ENCODE measurements around the gene PRRC2A.

Gene PRRC2A

DNA sequence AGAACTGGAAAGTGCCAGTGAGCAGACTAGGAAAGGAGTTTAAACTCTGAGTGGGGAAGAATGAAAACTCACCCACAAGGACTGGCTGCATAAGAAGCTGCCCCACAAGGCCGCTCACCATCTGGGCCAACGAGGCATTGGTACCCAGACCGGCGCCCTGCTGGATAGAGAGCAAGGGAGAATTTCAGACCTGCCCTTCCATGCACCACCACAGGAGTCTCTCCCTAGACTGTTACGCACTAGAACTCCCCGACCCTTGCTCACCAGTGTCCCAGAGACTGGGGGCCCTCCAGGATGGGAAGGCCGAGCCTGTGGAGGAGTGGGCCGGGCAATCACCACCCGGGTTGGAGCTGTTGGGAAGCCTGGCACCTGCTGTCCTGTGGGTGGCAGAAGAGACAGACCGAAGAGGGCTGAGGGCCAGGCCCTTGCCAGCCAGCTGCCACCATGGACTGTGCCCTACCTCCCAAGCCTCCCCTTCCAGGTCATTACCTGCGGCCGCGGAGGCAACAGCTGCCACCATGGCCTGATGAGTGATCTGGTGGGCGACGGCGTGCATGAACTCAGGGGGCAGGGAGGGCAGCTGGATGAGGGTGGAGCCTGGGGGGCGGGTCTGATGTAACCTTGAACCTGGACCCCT is 23.4 kb downstream of the PRRC2A start:
- no peak for DNase-seq

DNA sequence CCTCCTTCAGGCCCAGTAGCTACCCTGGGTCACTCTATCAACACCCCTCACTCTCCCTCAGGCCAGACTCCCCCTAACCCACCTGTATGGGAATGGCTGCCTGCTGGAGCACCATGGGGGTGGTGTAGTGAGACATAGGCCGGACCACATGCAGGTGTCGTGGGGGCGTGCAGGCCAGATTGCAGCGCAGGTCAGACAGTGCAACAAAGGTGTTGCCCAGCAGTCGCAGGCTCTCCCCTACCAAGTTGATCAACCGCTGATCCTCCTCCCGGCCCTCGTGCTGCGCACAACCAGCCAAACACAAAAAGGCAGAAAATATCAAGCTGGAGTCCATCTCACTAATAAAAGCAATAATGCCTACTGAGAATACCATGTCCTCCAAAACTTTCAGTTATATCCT is 24.8 kb downstream of the PRRC2A start:
- no peak for DNase-seq

DNA sequence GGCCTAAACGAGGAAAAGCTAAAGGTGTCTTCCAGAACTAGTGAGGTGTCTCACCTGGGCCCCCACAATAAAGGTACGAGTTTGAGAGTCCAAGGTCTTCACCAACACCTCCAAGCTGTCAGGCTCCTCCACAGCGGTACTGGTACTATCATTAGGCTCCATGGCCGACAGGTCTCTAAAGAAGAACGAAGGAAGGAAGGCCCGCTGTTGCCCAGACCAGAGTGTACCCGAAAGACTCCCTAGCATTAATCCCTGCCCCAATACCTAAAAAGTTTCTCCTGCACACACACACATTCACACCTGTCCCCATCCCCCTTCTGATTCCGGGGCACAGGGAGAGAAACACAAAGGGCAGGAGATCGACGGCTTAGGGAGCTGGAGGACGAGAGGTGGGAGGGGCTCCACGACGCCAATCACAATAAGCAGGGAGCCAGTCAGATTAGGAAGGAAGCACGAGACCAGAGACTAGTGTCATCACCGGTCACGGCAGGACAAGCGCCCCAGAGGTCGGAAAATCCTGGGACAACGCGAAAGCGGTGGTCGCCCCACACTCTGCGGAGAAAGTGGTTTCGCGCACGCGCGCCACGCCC is 31.2 kb downstream of the PRRC2A start:
- peak in 8 of 58 donors; percentile 29 to 85 (median 71) for DNase-seq

DNA sequence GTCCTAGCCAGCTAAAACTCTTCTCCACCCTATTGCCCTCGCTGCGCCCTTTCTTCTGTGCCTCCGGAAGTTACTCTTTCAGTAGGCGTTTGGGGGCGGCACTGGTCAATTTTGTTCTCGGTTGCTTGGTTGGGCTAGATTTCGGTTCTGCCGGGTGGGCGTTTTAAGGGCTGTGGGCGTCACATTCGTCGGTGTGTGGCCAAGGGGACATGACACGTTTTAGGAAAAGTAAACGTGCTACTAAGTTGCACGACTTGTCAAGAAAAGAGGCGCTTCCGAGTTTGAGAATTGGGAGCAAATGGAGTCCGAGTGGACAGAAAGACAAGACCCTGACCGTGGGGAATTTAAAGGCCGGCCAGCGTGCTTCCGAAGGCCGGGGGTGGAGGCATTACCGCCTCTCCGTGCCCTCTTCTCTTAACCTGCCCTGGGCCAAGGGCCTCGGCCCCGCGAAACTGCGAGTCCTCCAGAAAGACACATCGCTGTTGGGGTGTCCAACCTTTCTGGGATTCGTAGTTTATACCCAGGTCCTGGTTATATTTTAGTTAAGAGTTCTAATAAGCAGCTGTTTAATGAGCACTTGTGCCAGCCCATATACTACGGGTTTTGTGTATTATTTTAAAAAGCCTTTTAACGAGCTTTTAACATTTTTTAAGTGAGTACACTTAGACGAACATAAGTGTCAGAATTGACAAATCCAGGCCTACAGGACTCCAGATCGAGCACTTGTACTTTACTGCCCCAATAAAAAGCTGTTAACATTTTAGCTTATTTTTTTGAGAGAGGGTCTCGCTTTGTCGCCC is 32.6 kb downstream of the PRRC2A start:
- peak in 41 of 58 donors; percentile 71 to 96 (median 90) for DNase-seq

DNA sequence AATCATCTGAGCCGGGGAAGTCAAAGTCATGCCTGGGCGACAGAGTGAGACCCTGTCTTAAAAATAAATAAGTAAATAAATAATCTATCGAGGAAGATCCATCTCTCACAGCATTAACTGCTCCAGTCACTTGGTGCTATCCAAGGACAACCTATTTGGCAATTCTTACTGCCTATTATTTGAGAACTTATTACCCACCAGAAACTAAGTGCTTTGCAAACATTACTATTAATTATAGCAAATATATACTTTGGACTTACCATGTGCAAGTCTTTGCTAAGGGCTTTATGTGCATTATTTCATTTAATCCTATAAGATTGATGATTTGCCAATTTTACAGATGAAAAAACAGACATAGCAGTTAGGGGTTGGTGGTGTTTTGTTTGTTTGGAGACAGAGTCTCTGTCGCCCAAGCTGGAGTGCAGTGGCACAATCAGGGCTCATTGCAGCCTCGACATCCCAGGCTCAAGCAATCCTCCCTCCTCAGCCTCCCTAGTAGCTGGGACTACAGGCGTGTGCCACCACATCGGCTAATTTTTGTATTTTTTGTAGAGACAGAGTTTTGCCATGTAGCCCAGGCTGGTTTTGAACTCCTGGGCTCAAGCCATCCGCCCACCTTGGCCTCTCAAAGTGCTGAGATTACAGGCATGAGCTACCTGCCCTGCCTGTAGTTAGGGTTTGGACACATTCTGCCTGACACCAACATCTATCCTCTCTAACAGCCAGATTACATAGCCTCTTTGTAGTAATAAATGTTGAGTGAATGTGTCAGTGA is 34.2 kb downstream of the PRRC2A start:
- no peak for DNase-seq

DNA sequence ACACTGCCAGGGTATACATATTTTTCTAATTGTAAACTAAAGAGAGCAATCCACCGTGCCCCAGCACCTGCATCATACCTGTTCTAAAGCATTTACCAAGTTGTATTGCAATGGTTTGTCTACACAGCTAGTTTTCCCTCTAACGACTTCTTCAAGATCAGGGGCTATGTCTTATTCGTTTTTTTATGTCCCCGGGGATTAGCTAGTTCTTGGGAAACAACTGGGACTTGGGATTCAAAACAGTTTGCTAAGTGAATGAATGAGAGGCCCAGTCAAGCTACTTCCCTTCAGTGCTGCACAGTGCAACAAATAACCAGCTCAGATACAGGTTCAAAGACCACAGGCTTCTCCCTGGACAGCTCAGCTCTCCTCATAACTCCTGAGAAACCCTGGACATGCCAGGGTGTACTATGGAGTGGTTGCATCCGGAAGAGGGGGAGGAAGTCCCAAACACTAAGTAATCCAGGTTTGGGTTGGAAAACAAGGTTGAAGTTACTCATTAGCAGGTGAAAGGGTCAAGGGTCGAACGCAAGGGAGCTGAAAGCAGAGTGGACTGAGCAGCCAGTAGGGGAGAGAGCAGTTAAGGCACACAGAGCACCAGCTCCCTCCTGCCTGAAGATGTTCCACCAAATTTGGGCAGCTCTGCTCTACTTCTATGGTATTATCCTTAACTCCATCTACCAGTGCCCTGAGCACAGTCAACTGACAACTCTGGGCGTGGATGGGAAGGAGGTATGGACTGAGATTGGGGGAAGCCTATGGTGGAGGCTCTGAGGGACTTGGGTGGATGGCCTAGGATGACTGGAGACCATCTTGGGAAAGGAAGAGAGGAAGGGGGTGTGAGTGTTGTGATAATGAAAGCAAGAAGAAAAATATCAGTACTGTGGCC is 35.1 kb downstream of the PRRC2A start, which contains the start of gene APOM:
Gene APOM, plus strand, starts transcription at position 546 of the 889 bp plus-strand sequence. Its CDS starts 73 bp downstream, at position 619.
- no peak for DNase-seq

DNA sequence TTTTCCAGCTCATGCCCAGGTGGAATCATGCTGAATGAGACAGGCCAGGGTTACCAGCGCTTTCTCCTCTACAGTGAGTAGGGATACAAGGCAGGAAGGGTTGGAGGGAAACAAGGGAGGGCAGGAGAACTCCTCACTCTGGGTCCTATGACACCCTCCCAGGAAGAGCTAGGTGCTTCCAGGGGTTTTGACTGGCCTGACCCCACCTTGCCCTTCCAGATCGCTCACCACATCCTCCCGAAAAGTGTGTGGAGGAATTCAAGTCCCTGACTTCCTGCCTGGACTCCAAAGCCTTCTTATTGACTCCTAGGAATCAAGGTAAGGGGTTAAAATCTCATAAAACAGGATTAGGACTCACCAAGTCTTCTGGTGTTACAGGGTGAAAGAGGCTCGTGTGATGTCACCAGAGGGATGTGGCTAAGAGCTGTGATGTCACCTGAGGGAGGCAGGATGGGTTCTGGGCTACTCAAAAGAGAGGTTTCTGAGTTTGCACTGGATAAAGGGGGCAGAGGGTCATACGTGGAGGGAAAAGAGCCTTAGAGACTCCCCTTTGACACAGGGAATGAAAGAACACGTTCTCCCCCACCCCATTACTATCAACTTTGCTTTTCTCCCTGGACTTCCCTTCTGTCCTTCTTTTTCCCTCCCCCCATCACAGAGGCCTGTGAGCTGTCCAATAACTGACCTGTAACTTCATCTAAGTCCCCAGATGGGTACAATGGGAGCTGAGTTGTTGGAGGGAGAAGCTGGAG is 37.1 kb downstream of the PRRC2A start:
- DNase-seq = no peak

DNA sequence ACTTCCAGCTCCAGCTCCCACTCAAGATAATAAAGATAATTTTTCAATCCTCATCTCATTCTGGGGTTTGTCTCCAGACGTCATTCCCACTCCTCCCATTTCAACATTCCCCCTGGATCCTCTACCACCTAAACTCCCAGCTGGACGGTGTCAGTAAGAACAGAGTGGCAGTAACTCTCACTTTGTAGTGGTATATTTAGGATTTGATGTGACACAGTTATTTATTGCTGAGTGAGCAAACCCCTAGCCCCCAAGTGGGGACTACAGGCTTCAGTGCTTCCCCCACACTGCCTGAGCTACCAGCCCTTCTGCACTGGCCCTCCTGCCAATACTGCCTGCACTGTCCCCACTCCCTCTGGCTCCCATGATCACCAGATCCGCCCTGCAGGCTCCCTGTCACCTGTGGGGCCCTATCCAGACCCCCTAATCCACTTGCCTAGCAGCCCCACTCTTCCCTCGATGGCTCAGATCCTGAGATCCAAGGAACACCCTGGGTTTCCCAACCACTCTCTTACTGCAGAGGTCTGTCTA is 37.7 kb downstream of the PRRC2A start:
- no peak for DNase-seq

DNA sequence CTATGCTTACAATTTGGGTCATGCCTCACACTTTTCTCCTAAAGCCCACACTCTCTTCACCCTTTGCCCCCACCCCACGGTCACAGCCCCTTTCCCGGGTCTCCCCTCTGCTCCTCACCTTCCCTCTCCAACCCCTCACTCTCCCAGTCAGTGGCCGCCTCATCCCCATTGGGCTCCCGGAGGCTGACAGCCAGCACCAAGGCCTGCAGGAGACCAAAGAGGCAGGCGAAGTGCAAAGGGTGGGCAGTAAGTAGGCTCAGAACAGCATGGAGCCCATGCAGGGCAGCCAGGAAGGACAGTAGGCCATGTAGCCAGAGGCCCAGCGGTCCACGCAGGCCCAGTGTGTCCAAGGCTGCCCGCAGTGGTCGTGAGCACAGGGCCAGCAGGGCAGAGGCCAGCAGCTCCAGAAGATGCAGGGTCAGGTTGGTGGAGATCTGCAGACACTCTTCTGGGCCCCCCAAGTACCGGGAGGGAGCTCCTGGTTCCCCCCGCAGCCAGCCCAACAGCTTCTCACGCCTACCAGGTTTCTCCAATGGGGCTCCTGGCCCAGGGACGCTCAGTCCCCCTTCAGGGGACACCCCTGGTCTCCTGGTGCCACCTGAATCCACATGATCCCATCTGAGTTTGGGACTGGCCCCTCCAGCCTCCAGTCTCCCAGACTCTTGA is 38.6 kb downstream of the PRRC2A start:
- no peak for DNase-seq

DNA sequence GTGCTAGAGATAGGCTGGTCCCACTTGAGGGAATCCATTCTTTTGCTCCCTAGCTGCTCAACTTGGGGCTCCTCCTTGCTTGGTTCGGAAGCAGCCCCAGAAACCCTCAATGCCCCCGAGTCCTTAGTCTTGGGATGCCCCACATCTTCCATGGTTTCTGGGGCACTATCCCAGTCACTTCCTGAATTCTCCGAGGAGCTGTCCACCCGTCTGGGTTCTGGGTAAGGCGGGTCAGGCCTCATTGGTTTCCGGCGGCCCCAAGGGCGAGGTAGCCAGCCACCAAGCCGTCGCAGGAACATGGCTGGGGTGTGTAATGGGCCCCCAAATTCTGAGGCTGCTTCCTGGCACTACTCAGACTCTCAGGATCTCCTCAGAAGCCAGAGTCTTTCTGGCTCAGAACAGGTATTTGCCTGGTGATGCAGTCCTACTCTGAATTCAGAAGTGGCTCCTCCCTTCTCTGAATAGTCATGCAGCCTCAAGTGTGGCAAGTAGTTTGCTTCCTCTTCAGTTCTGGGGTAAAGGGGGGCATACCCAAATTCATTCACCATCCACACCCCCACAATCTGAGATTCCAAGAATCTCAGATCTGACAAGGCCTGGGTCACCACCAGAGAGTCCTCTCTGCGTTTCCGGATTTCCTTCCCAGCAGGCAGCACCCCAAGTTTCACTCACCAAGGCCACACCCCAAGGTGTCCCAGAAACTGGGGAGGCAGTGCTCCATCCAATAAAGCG is 39.3 kb downstream of the PRRC2A start:
- peak in 1 of 58 donors; percentile 1 for DNase-seq

DNA sequence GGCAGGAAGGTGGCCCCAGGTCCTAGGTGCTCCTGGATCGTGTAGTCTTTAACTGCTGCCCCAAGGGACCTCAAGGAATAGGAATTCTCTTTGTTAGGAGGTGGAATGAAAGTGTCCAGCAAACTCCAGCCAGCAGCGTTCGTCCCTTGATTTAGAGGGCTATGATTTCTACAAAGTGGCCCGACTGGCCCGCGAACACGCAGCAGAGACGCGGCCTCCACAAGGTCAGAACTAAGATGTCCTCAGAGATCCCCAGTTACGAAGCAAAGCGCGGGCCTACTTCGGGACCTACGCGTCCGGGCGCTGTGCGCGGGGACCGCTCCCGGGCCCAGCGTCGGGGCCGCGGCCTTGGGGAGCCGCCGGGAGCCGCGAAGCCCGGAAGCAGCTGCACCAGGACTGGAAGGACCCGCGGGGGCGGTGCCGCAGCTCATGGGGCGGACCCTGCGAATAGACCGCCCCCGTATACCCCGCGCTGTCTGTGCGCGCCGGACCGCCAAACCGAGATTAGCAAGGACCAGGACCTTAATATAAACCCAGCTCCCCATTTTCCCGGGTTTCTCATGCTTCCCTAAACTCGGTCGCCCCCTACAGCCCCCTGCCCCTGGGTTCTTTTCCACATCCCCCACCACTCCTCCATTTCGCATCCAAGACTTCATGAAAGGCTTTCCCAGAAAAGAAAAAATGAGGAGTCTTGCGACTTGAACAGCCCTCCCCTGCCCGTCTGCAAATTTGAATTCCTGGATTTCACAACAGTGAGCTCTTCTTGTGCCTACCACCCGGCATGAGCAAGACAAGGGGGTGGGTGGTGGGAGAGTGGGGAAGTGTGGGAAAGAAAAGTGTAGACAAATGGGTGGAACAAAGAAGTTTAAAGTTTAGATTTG is 40.1 kb downstream of the PRRC2A start, which contains the start of gene C6orf47:
Gene C6orf47, minus strand, starts transcription at position 398 of the 881 bp plus-strand sequence. CDS start 831 bp downstream, outside the sequence.
- DNase-seq = peak; percentile 10 to 85 (median 65)

DNA sequence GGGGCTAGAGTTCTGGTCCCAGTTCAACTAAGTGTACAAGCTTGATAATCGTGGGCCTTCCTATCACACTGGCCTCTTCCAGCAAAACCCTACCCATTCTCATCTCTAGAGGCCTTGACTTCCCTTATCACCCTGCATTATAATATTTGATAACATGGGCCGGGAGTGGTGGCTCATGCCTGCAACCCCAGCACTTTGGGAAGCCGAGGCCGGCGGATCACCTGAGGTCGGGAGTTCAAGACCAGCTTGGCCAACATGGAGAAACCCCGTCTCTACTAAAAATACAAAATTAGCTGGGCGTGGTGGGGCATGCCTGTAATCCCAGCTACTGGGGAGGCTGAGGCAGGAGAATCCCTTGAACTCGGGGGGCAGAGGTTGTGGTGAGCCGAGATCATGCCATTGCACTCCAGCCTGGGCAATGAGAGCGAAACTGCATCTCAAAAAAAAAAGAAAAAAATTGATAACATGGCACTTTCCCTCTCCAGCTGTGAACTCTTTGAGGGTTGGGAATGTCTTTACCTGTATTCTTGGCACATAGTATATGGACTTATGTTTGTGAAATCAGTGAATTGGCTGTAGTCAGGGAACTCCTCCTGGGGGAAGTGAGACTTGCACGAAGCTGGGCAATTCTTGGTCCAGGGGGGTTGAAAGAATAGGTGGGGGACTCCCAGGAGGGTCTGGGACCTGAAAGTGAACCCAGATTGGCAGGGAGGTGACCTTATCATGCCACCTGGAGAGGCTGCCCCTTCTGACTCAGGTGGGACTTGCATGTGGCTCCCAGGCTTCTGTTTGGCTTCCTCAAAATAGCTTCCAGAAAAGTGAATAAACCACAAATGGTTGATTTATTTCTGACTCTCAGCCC is 41.0 kb downstream of the PRRC2A start:
- DNase-seq = no peak

DNA sequence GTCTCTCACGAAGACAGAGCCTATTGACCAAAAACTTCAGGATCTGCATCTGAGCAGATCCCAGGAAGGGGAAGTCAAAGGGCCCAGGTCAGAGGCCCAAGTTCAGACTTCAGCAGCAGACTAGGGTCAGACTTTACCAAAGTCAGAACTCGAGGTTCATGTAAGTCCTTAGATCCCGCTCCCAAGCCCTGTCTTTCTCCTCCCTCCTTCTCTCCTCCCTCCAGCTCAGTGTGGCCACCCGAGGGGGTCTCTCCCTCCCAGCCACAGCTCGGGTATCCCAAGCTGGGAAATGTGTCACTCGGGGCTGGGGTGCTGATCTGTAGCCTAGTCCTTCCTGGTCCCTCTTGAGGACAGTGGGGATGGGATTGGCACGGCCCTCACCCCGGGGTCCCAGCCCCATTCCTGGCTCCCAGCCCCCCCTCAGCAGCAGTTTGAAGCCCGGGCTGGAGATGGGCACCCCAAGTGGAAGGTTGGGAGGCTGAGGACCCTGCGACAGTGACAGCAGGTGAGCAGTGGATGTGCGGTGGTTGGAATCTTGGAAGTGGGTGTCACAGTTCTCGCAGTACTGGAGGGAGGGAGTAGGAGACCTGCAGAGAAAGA is 41.7 kb downstream of the PRRC2A start:
- DNase-seq = no peak

DNA sequence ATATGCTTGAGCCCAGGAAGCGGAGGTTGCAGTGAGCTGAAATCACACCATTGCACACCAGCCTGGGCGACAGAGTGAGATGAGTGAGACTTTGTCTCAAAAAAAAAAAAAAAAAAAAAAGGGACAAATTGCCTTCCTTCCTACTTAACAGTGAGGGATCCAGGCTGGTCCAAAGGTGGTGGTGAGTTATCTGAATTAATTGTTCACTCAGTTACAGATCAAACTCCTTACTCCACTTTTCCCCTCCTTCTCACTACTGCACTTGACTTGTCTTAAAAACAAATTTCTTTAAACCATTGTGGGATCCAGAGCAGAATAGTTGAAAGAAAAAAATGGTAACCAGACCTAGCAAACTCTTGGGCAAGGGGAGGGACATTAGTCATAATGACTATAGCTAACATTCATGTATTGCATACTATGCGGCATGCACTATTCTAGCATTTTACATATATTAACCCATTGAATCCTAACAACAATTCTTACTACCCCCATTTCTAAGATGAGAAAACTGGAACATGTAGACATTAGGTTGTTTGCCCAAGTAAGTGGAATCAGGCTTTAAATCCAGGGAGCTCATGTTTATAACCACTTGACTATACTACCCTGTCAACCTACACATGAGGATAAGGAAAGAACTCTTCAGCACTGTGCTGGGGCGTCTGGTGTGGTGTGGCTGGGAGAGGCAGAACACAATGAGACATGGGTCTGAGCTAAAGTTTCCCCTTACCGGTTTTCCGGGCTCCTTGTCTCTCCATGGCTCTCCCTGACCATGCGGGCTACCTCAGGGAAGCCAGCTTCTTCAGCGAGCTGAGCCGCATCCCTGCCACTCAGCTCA is 42.8 kb downstream of the PRRC2A start:
- no peak for DNase-seq
